ENCODE measurements around the gene DNAJC5G.

The DNAJC5G gene

DNA sequence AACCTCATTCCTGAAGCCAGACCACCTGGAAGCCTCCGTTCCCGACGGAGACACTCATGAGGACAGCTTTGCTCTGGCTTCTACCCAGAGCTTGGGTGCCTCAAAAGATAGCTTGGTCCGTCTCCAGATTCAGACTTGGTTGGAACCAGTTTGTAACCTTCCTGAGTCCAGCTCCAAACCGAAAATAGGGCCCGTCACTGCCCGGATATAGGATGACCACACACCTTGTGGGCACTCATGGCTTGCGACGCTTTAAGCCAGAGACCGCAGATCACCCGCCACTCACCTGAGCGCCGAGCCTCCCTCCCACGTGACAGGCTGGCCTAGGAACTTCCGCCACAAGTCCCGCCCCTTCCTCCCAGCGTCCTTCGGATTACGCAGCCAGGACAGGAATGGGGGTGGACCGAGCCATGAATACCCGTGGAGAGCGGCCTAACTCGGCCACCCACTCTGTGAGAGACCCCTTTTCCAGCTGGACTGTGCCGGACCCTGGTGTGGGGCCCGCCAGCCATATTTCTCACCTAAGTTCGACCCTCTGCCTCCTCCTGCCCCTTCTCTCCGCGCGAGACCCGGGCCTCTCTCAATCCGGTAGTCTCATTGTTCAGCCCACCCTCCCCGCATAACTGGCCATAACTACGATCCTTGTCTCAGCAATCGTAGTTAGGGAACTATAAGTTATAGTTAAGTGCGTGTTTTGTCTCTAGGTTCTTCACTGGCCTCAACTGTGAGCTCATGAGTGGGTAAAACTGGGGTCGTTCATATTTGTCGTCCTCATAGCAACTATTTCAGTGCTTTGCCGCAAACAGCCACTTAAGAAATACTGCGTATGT is 47.7 kb downstream of the DNAJC5G start, which contains the start of gene MPV17:
TSS of gene MPV17 (minus strand) at position 332 of the 830 bp plus-strand sequence. CDS start 580 bp downstream, outside the sequence.
- TF ChIP-seq ZFX (IDR thresholded peaks at IDR 0.05), result peak; percentile 69; the same call in 1 of the 2 replicates
- TF ChIP-seq, protein P1, sequence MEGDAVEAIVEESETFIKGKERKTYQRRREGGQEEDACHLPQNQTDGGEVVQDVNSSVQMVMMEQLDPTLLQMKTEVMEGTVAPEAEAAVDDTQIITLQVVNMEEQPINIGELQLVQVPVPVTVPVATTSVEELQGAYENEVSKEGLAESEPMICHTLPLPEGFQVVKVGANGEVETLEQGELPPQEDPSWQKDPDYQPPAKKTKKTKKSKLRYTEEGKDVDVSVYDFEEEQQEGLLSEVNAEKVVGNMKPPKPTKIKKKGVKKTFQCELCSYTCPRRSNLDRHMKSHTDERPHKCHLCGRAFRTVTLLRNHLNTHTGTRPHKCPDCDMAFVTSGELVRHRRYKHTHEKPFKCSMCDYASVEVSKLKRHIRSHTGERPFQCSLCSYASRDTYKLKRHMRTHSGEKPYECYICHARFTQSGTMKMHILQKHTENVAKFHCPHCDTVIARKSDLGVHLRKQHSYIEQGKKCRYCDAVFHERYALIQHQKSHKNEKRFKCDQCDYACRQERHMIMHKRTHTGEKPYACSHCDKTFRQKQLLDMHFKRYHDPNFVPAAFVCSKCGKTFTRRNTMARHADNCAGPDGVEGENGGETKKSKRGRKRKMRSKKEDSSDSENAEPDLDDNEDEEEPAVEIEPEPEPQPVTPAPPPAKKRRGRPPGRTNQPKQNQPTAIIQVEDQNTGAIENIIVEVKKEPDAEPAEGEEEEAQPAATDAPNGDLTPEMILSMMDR (conservative IDR thresholded peaks at IDR 0.05), result no peak
- H3K27ac ChIP-seq, result peak within 1 kb of the TSS; percentile 95

DNA sequence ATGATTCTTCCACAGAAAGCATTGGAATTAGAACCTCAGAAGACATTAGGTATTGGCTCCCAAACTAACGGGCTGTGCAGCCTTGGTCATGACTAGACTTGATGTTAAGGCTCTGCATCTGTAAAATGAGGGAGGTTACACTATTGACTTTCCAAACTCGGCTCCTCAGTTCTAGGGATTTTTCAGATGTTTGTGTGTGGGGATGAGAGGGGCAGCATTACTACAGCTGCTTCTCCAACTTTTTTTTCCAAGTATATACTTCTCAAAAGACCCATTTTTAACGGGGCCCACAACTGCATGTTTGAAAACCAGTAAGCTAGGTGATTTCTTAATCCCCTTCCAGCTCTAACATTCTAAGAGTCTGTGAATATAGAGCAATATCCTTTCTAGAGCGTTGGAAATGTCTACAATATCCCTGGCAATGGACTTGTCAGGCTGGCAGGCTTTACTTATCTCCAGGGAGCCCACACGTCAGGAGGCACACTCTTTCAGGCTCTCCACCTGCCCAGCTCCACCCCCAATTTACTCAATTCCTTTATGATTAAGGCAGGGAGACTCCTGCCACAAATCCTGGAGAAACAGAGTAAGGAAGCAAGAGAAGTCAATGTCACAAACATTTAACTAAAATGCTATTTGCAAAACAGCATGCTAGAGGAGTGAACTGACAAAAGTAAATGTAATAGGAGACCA is 48.5 kb downstream of the DNAJC5G start:
- H3K27ac ChIP-seq, result peak overlapping the region; percentile 95
- no peak for TF ChIP-seq ZFX (IDR thresholded peaks at IDR 0.05)
- TF ChIP-seq, protein P1 (conservative IDR thresholded peaks at IDR 0.05), result no peak

DNA sequence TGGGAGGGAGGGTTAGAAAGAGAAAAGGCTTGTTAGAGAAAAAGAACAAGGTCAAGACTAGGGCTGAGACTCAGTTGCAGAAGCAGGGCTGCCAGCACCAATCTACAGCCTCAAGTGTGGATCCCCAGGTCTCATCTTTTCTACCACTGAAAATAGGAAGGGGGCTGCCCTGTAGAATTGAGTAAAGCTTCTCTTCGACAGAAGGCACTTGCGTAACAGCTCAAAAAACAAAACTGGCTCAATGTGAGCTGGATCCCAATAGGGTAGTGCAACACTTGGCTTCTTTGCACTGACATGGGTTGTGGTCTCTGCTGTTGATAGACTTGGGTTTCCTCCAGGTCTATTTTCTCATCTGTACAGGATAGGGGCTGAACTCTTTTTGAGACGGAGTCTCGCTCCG is 49.5 kb downstream of the DNAJC5G start:
- no peak for TF ChIP-seq ZFX (IDR thresholded peaks at IDR 0.05)
- TF ChIP-seq, protein P1 (conservative IDR thresholded peaks at IDR 0.05), result no peak
- H3K27ac ChIP-seq, result no peak overlapping the region
